Activated CD8-positive, alpha-beta T cell treated with anti-CD3 and anti-CD28 coated beads, Interleukin-2, amount 10 ng/mL, durations not matched to agents 7 days and 5 days (primary cell): Measurements from ENCODE around the gene NCBP3. TPM values are rescaled to one million over a fixed set of nuclear protein-coding genes. Genes with fewer than 3 reads are reported as not detected.

ENCODE experiments used
- ATAC-seq: fragments of 150-1000 bp; cut with Tn5 transposase; one replicate; pipeline ENCODE4 v1.10.0; 2021; ENCODE audit warnings: moderate library complexity
- CTCF ChIA-PET: fragments of 350-600 bp; sonication (Branson Sonifier 250); formaldehyde crosslinking; loops from one replicate; lab custom pipeline; 2021; ENCODE audit warnings: antibody characterized with exemption; lab: Charles Lee
- POLR2A ChIA-PET: fragments of 350-600 bp; sonication (Branson Sonifier 250); formaldehyde crosslinking; loops from one replicate; lab custom pipeline; 2021; ENCODE audit warnings: antibody characterized with exemption; lab: Charles Lee
- DNase-seq: peaks from one replicate; pipeline ENCODE4 v3.0.0-alpha.2; 2020
- H3K27ac Mint-ChIP-seq: one replicate; pipeline ENCODE4 v1.8.0; 2021; ENCODE audit warnings: mild to moderate bottlenecking, mixed read lengths
- H3K27me3 Mint-ChIP-seq: one replicate; pipeline ENCODE4 v1.8.0; 2021; ENCODE audit warnings: low read depth, mixed read lengths
- H3K36me3 Mint-ChIP-seq: one replicate; pipeline ENCODE4 v1.8.0; 2021; ENCODE audit warnings: low read depth, mixed read lengths
- H3K4me1 Mint-ChIP-seq: one replicate; pipeline ENCODE4 v1.8.0; 2021; ENCODE audit warnings: low read depth, mixed read lengths
- H3K4me3 Mint-ChIP-seq: one replicate; pipeline ENCODE4 v1.8.0; 2021; ENCODE audit warnings: mild to moderate bottlenecking, mixed read lengths
- H3K9me3 Mint-ChIP-seq: one replicate; pipeline ENCODE4 v1.8.0; 2022; ENCODE audit warnings: mixed read lengths; ENCODE audit not compliant: insufficient read depth
- total RNA-seq, 2 experiments: library from RNA; stranded (reverse); gene quantifications; one replicate each; pipeline ENCODE4 v1.2.3, GENCODE V29; 2021

Gene NCBP3
- total RNA-seq, 2 experiments from 2014 or later, result 39.1 to 42.6 TPM

- Mint-ChIP-seq H3K36me3 (peaks cover 55% of the 10 kb centered on the region), H3K4me3 (no peak overlapping the region), H3K9me3 (no peaks in the 10 kb centered on the region), H3K27ac (no peak overlapping the region), H3K4me1 (peaks cover 18% of the 10 kb centered on the region), H3K27me3 (no peaks in the 10 kb centered on the region)
- ATAC-seq, result no peak
- DNase-seq, result no peak
- ChIA-PET POLR2A (interaction anchor here (1.3 kb wide), 1 partner anchor 71 kb away, joined by 4 read pairs; no protein-coding TSS in a partner anchor), CTCF (interaction anchor here (1.8 to 4.3 kb wide), 3 partner anchors 17 to 72 kb away, joined by 5 to 19 read pairs (median 15); no protein-coding TSS in a partner anchor)
Measured at GRCh38 chr17:3810019-3810418, 36.0 kb downstream of the NCBP3 start.

GRCh38 chr17:3809135-3809534 is 36.9 kb downstream of the NCBP3 start:
- no peak overlapping the region for H3K4me3 Mint-ChIP-seq
- ATAC-seq (no peak), DNase-seq (no peak)
- ChIA-PET POLR2A (no interaction called here), CTCF (interaction anchor here (1.8 to 2.2 kb wide), 2 partner anchors 35 to 71 kb away, joined by 5 to 15 read pairs; no protein-coding TSS in a partner anchor)
- peaks cover 27% of the 10 kb centered on the region for H3K4me1 Mint-ChIP-seq
- no peak overlapping the region for H3K27ac Mint-ChIP-seq
- no peaks in the 10 kb centered on the region for H3K9me3 Mint-ChIP-seq
- H3K36me3 Mint-ChIP-seq, result peaks cover 48% of the 10 kb centered on the region
- no peaks in the 10 kb centered on the region for H3K27me3 Mint-ChIP-seq

DNA sequence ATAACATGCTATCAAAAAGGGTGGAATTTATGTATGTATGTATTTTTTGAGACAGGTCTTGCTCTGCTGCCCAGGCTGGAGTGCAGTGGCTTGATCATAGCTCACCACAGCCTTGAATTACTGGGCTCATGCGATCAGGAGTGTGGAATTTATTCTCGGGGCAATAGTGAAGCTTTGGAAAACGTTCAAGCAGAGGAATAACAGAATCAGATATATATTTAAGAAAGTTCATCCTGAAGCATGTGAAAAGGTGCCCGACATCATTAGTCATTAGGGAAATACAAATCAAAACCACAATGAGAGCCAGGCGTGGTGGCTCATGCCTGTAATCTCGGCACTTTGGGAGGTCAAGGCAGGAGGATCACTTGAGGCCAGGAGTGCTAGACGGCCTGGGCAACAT is 37.3 kb downstream of the NCBP3 start:
- DNase-seq (no peak), ATAC-seq (no peak)
- H3K27ac Mint-ChIP-seq, result no peak overlapping the region
- H3K4me1 Mint-ChIP-seq, result peaks cover 31% of the 10 kb centered on the region
- POLR2A ChIA-PET, result no interaction called here
- CTCF ChIA-PET, result interaction anchor here (2.0 to 2.4 kb wide), 2 partner anchors 12 to 71 kb away, joined by 5 to 18 read pairs; no protein-coding TSS in a partner anchor
- H3K36me3 Mint-ChIP-seq, result peaks cover 47% of the 10 kb centered on the region
- H3K27me3 Mint-ChIP-seq, result no peaks in the 10 kb centered on the region
- no peak overlapping the region for H3K4me3 Mint-ChIP-seq
- no peaks in the 10 kb centered on the region for H3K9me3 Mint-ChIP-seq

GRCh38 chr17:3805581-3805980 is 40.5 kb downstream of the NCBP3 start:
- Mint-ChIP-seq H3K27me3 (no peaks in the 10 kb centered on the region), H3K4me1 (peaks cover 44% of the 10 kb centered on the region), H3K36me3 (peaks cover 31% of the 10 kb centered on the region), H3K9me3 (no peaks in the 10 kb centered on the region), H3K27ac (no peak overlapping the region), H3K4me3 (no peak overlapping the region)
- DNase-seq (no peak), ATAC-seq (no peak)
- ChIA-PET POLR2A (no interaction called here), CTCF (interaction anchor here (0.6 to 2.4 kb wide), 3 partner anchors 22 to 67 kb away, joined by 3 to 25 read pairs (median 14); no protein-coding TSS in a partner anchor)

- no peak overlapping the region for H3K27ac Mint-ChIP-seq
- no peak for DNase-seq
- H3K4me3 Mint-ChIP-seq, result no peak overlapping the region
- ChIA-PET POLR2A (interaction anchor here (0.6 kb wide), 1 partner anchor 33 kb away, joined by 3 read pairs; no protein-coding TSS in a partner anchor), CTCF (interaction anchor here (0.9 to 2.4 kb wide), 4 partner anchors 16 to 69 kb away, joined by 3 to 25 read pairs (median 8); no protein-coding TSS in a partner anchor)
- H3K27me3 Mint-ChIP-seq, result no peaks in the 10 kb centered on the region
- peak; percentile 62 for ATAC-seq
- H3K4me1 Mint-ChIP-seq, result peaks cover 49% of the 10 kb centered on the region
- peaks cover 25% of the 10 kb centered on the region for H3K36me3 Mint-ChIP-seq
- H3K9me3 Mint-ChIP-seq, result no peaks in the 10 kb centered on the region
Measured at GRCh38 chr17:3804503-3804931, 41.5 kb downstream of the NCBP3 start.

DNA sequence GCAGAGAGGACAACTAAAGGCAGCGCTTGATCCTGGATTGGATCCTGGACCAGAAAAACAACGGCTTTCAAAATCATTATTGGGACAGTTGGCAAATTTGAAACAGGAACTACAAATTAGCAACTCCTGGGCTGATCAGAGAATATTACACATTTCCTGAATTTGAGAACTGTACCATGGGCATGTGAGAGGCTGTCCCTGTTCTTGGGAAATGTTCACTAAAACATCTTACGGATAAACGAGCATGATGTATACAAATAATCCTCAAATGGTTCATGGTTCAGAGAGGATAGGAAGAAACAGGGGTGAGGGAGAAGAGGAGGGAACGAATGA is 42.8 kb downstream of the NCBP3 start:
- peaks cover 55% of the 10 kb centered on the region for H3K4me1 Mint-ChIP-seq
- H3K9me3 Mint-ChIP-seq, result no peaks in the 10 kb centered on the region
- peaks cover 2% of the 10 kb centered on the region for H3K27me3 Mint-ChIP-seq
- DNase-seq (no peak), ATAC-seq (no peak)
- CTCF ChIA-PET, result interaction anchor here (2.1 kb wide), 1 partner anchor 24 kb away, joined by 14 read pairs; no protein-coding TSS in a partner anchor
- H3K27ac Mint-ChIP-seq, result no peak overlapping the region
- H3K36me3 Mint-ChIP-seq, result peaks cover 19% of the 10 kb centered on the region
- POLR2A ChIA-PET, result no interaction called here
- no peak overlapping the region for H3K4me3 Mint-ChIP-seq

GRCh38 chr17:3802461-3803307 is 43.4 kb downstream of the NCBP3 start:
- H3K9me3 Mint-ChIP-seq, result no peaks in the 10 kb centered on the region
- peaks cover 21% of the 10 kb centered on the region for H3K36me3 Mint-ChIP-seq
- no peak overlapping the region for H3K27ac Mint-ChIP-seq

DNA sequence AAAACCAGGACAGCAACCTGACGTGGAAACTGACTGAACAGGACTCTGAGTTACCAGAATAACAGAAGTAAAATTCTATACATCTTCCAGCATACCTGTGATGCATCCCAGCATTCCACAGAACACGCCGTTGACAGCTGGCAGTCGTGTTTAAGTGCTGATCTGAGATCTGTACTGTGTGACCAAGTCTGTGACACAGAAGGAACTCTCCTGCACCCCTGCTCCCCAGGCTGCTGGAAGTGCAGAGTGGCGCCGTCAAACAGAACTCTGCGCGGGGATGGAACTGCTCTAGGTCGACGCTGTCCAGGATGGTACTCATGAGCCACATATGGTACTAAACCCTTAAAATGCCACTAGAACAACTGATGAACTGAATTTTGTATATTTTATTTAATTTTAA is 44.3 kb downstream of the NCBP3 start:
- Mint-ChIP-seq H3K4me3 (no peak overlapping the region), H3K36me3 (peaks cover 14% of the 10 kb centered on the region), H3K4me1 (peaks cover 66% of the 10 kb centered on the region), H3K27me3 (peaks cover 6% of the 10 kb centered on the region), H3K27ac (no peak overlapping the region), H3K9me3 (no peaks in the 10 kb centered on the region)
- ATAC-seq (no peak), DNase-seq (no peak)
- CTCF ChIA-PET, result interaction anchor here (1.7 kb wide), 1 partner anchor 64 kb away, joined by 20 read pairs; no protein-coding TSS in a partner anchor
- POLR2A ChIA-PET, result interaction anchor here (1.4 kb wide), 1 partner anchor 34 kb away, joined by 3 read pairs; no protein-coding TSS in a partner anchor

More at GRCh38 chr17:3802461-3803307, 43.4 kb downstream of the NCBP3 start:
- Mint-ChIP-seq H3K4me3 (no peak overlapping the region), H3K27me3 (peaks cover 5% of the 10 kb centered on the region), H3K4me1 (peaks cover 61% of the 10 kb centered on the region)
- DNase-seq, result no peak
- CTCF ChIA-PET, result no interaction called here
- no peak for ATAC-seq
- POLR2A ChIA-PET, result no interaction called here

GRCh38 chr17:3801347-3801746 is 44.7 kb downstream of the NCBP3 start:
- H3K27ac Mint-ChIP-seq, result no peak overlapping the region
- ChIA-PET CTCF (interaction anchor here (0.7 to 1.7 kb wide), 2 partner anchors 26 to 63 kb away, joined by 3 to 20 read pairs; no protein-coding TSS in a partner anchor), POLR2A (interaction anchor here (1.4 kb wide), 1 partner anchor 34 kb away, joined by 3 read pairs; no protein-coding TSS in a partner anchor)
- peaks cover 12% of the 10 kb centered on the region for H3K36me3 Mint-ChIP-seq
- H3K9me3 Mint-ChIP-seq, result no peaks in the 10 kb centered on the region
- H3K27me3 Mint-ChIP-seq, result peaks cover 6% of the 10 kb centered on the region
- H3K4me1 Mint-ChIP-seq, result peaks cover 71% of the 10 kb centered on the region
- no peak overlapping the region for H3K4me3 Mint-ChIP-seq
- DNase-seq, result no peak
- ATAC-seq, result no peak

DNA sequence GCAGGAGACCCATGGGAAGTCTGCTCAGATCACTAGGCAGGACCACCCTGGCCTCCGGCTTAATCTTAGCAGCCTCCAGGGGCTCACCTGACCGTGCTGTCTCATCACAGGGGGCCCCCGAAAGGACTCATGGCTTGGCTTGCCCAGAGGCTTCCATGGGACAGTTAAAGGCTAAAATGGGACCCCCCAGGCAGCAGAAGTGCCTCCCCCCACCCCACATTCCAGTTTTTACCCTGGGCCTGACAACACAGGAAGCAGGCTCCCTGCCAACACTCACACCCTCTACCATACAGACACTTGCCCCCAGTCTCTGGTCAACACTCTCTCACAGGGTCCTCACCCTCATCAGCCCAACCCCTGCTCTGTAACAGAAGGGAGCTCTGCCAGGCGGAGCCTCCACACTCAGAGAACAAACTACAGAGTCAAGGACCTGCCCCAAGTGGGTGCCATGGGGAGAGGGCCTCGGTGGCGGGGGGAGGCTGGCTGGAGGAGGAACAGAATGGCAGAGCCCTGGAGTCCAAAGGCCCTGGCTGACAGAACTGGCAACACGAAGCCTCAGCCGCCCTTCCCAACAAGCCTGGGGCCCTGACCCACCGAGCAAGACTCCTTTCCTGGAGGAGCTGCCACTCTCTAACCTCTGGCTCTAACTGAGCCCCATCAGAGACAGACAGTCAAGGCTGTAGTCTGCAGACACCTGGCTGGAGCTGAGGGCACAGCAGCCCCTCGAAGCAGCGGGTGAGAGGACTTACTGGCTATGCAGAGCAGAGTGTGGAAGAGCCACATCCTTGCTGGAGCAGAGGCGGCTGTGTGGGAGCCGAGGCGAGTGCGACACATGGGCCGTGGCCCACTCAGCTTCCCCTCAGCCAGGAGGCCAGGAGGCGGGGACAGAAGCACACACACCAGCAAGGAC is 45.4 kb downstream of the NCBP3 start, which contains the start of gene ITGAE:
ITGAE (minus strand) TSS at position 827 of the 910 bp plus-strand sequence; CDS start at position 783, 44 bp downstream.
- Mint-ChIP-seq H3K36me3 (peaks cover 10% of the 10 kb centered on the region), H3K4me1 (peaks cover 76% of the 10 kb centered on the region), H3K27ac (peak within 1 kb of the TSS; percentile 60), H3K4me3 (peak within 1 kb of the TSS; percentile 69), H3K27me3 (peaks cover 6% of the 10 kb centered on the region), H3K9me3 (no peaks in the 10 kb centered on the region)
- ChIA-PET POLR2A (interaction anchor here (1.4 kb wide), 1 partner anchor 33 kb away, joined by 3 read pairs; no protein-coding TSS in a partner anchor), CTCF (interaction anchor here (0.7 to 1.7 kb wide), 4 partner anchors 27 to 62 kb away, joined by 3 to 20 read pairs (median 4); no protein-coding TSS in a partner anchor)
- DNase-seq (no peak), ATAC-seq (no peak)
